Right cardiac atrium (tissue), 5 donors: ENCODE measurements around the gene HOXD3. TPM values are rescaled to one million over a fixed set of nuclear protein-coding genes. Genes with fewer than 3 reads are reported as not detected.

Experiments
- ATAC-seq, 2 donors: fragments of 200-7000 bp; cut with Tn5 transposase; one replicate each; pipeline versions ENCODE4 v1.8.0 to v1.9.1; 2020; ENCODE audit warnings: moderate library complexity in 2 of 2, mild to moderate bottlenecking in 1 of 2
- DNase-seq, 3 donors: peaks; one replicate each; pipeline ENCODE4 v3.0.0-alpha.2; 2020
- H3K27ac ChIP-seq: one replicate; pipeline ENCODE4 v1.5.1; 2013; ENCODE audit warnings: mild to moderate bottlenecking, low read length, control low read depth, moderate library complexity
- H3K27me3 ChIP-seq: one replicate; pipeline ENCODE4 v1.6.1; 2013; ENCODE audit not compliant: control insufficient read depth, insufficient read depth
- H3K4me1 ChIP-seq: one replicate; pipeline ENCODE4 v1.6.1; 2013; ENCODE audit warnings: low read length; ENCODE audit not compliant: control insufficient read depth, insufficient read depth
- H3K4me3 ChIP-seq: one replicate; pipeline ENCODE4 v1.5.1; 2013; ENCODE audit warnings: low read length, control low read depth
- H3K9me3 ChIP-seq: one replicate; pipeline ENCODE4 v1.6.1; 2013; ENCODE audit warnings: low read length; ENCODE audit not compliant: control insufficient read depth
- WGBS: extraction: QIAGEN DNeasy Blood & Tissue Kit; methylation state at CpG from one replicate; pipeline ENCODE4 v1.1.7; 2013; 5-methylcytosine and 5-hydroxymethylcytosine counted together
- intact Hi-C, 4 donors: fragments of 100-400 bp; cut with DNase I; formaldehyde crosslinking; loops; one replicate each; pipeline versions ENCODE4 v1.11.0 to v1.14.0; 2022 to 2023
- polyA plus RNA-seq: library from polyadenylated mRNA; stranded (reverse); fragments of 200-250 nt; gene quantifications from one replicate; pipeline ENCODE4 v1.2.3, GENCODE V29; 2013
- total RNA-seq, 4 donors: library from RNA; stranded (reverse); fragmentation: NEBNext Ultra II Directional; extraction: Animal tissue kit (Norgen Biotek cat#: 25700); gene quantifications; one replicate each; pipeline ENCODE4 v1.2.1, GENCODE V29; 2021
- donor health status: healthy with polysubstance abuse.
- donor health status: DM: no; HTN: yes; CAD: no.
- donor health status: DM: no; HTN: no; CAD: no.
- donor health status: DM: no; HTN: yes; CAD: no; lungs with severe emphysema.
- donor health status: DM: yes; HTN: yes; CAD: no.

The HOXD3 gene
- total and polyA plus RNA-seq, 5 donors = 0.16 TPM; not detected in 4

DNA sequence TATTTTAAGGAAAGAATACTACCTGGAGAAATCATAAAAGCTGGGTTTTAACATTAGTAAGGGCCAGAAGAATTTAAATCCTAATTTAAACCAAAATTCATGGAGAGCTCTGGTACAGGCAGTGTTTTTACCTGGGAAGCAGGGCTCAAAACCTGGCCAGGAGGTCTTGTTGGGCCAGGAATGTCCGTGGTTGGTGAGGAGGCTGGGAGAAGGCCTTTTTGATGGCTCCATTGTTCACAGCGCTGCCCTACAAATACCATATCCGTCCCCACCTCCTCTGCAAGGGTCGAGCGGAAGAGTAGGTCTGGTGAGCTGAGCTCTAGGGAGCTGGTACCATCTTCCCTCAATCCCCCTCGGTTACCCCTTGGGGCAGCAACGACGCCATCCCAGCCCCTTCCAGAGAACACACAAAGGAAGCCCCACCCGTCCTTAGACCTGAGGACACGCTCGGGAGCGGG lies 20.5 kb downstream of the HOXD3 start:
- no peak for ATAC-seq
- no peak overlapping the region for H3K27ac ChIP-seq
- intact Hi-C loops = no loop called here
- no peak overlapping the region for H3K4me3 ChIP-seq
- DNase-seq = no peak
- H3K9me3 ChIP-seq = no peaks in the 10 kb centered on the region
- H3K27me3 ChIP-seq = peaks cover 4% of the 10 kb centered on the region
- H3K4me1 ChIP-seq = no peaks in the 10 kb centered on the region
- WGBS = 14% methylated on average over 12 of the region's 12 CpGs

DNA sequence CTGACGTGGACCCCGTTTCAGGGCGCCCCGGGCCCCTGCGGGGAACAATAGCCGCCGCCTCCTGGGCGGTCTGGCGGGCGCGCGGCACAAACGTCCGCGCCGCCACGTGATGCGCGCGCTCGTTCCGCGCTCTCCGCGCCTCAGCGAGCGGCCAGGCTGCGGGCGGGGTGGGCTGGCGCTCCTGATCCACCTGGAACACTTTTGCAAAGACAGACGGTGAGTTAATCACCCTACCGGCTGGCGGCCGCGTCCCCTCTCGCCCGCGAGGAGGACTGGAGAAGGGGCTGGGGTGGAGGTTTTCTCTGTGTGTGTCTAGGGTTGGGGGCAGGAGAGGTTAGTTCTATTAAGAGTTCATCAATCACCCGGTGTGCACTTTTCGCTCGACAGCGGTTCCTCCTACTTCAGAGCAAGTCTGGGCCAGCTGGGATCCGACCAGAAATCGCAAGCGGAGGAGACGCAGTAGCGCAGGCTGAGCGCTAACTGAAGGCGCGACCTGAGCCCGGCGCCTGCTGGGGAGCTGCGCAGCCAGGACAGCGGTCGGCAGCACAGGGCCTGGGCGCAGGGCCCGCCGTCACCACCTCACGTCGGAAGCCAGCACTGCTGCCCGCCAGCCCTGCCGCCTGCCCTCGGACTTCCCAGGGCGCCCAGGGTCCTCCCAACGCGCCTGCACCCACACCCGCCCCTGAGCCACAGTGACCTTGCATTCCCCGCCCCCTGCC lies 21.1 kb downstream of the HOXD3 start:
- peaks cover 6% of the 10 kb centered on the region for H3K27me3 ChIP-seq
- no peak overlapping the region for H3K27ac ChIP-seq
- H3K9me3 ChIP-seq = no peaks in the 10 kb centered on the region
- 4% methylated on average over 68 of the region's 68 CpGs for WGBS
- no peak for DNase-seq
- peak overlapping the region; percentile 8 for H3K4me3 ChIP-seq
- peak in 1 of 2 donors; percentile 31 for ATAC-seq
- intact Hi-C loops = no loop called here
- no peaks in the 10 kb centered on the region for H3K4me1 ChIP-seq

DNA sequence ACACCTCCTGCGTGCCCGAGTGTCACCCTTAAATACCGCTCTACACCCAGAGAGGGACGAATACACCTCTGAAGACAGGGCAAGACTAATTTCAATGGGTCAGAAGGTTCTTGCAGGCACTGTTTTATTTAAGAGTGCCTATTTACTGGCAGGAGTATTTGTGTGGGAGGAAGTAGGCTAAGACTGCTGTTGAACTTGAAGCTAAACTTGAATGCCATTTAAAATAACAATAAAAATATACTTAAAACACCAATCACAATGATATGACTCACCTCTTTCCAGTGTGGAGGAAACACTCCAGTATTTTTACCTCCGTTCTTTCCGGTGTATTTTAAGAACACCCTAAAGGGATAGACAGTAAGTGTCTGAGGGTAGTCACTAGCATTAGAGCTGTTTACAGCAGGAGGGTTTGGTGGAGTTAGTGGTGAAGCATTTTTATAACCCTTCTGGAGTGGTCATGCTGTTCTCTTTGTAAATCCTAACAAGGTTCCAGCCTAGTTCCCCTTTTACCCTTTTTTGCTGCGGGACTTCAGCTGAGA lies 21.7 kb downstream of the HOXD3 start:
- no peaks in the 10 kb centered on the region for H3K4me1 ChIP-seq
- peaks cover 6% of the 10 kb centered on the region for H3K27me3 ChIP-seq
- no peak overlapping the region for H3K4me3 ChIP-seq
- DNase-seq = no peak
- 27% methylated on average over 7 of the region's 7 CpGs for WGBS
- H3K27ac ChIP-seq = no peak overlapping the region
- H3K9me3 ChIP-seq = no peaks in the 10 kb centered on the region
- intact Hi-C loops = no loop called here
- no peak for ATAC-seq

DNA sequence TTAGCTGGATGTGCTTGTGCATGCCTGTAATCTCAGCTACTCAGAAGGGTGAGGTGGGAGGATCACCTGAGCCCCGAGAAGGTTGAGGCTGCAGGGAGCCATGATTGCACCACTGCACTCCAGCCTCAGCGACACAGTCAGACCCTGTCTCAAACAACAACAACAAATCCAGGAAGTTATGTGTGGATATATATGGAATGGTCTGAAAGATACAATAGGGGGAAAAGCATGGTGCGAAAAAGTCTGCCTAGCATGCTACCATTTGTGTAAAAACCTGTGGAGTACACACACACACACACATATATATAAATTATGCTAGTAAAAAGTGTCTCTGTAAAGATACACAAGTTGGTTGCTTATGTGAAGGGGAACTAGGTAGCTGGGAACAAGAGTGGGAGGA lies 24.4 kb downstream of the HOXD3 start:
- Histone ChIP-seq H3K4me3 (no peak overlapping the region), H3K4me1 (no peaks in the 10 kb centered on the region), H3K27me3 (peaks cover 6% of the 10 kb centered on the region), H3K27ac (no peak overlapping the region), H3K9me3 (no peaks in the 10 kb centered on the region)
- intact Hi-C loops = no loop called here
- ATAC-seq = no peak
- 64% methylated on average over 3 of the region's 3 CpGs for WGBS
- DNase-seq = no peak

DNA sequence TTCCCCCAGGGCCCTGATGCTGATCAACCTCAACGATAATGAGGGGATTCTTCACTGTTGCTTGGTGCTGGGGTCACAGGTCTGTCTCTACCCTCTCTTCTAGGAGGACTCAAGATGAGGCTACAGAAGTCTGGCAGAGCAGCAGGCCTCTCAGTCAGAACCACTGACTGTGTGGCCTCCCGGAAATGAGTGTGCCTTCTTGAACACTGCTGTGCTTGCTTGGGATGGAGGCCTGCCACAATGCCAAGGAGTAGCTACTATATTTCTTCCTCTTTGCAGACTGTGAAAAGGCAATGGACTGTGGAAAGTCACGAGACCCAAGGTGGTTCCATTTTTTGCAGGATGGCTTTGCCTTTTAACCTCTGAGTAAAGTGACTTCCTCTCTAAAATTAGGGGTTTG lies 25.6 kb downstream of the HOXD3 start:
- H3K4me1 ChIP-seq = no peaks in the 10 kb centered on the region
- intact Hi-C loops = no loop called here
- ATAC-seq (no peak), DNase-seq (no peak)
- H3K4me3 ChIP-seq = no peak overlapping the region
- H3K27ac ChIP-seq = no peak overlapping the region
- peaks cover 6% of the 10 kb centered on the region for H3K27me3 ChIP-seq
- WGBS = 82% methylated on average over 3 of the region's 3 CpGs
- H3K9me3 ChIP-seq = no peaks in the 10 kb centered on the region

DNA sequence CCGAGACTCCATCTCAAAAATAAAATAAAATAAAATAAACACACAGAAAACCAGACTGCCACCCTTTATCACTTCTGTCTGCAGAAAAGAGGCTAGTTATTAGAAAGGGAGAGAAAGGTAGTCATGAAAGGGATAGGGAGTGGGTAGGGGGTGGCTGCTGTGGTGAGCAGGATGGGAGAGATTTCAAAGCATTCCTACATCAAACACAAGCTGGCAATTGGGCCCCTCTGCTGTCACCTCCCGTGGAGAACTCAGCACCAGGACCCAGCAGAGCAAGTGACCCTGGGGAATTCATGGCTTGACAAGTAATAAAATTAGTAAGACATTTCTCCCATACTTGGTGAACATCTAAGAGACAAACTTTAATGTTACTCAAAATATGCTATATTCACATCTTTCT lies 27.6 kb downstream of the HOXD3 start:
- ATAC-seq (no peak), DNase-seq (no peak)
- H3K27ac ChIP-seq = no peak overlapping the region
- H3K9me3 ChIP-seq = no peaks in the 10 kb centered on the region
- H3K4me1 ChIP-seq = no peaks in the 10 kb centered on the region
- H3K4me3 ChIP-seq = no peak overlapping the region
- intact Hi-C loops = no loop called here
- peaks cover 6% of the 10 kb centered on the region for H3K27me3 ChIP-seq
- WGBS = 59% methylated on average over 2 of the region's 2 CpGs

DNA sequence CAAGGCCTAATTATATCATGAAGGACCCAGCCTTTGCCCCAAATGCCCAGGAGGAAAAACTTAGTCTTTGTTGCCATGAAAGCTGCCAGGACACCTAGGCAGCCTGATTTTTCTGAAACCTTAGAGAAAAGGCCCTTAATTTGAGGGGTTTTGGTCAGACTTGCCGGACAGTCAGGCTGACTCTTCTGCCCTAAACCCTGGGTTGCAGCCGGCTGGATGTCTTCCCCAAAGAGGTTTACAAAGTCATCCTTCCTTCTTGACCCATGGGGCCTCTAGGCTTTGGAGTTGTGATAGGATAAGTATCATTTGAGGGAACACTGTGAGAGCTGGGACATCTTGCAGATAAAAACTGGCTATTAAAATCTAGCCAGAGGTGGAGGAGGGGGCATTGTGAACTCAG lies 28.9 kb downstream of the HOXD3 start:
- WGBS = 88% methylated on average over 2 of the region's 2 CpGs
- Histone ChIP-seq H3K9me3 (no peaks in the 10 kb centered on the region), H3K27ac (no peak overlapping the region), H3K4me3 (no peak overlapping the region), H3K27me3 (peaks cover 2% of the 10 kb centered on the region), H3K4me1 (no peaks in the 10 kb centered on the region)
- DNase-seq (no peak), ATAC-seq (no peak)
- intact Hi-C loops = no loop called here

DNA sequence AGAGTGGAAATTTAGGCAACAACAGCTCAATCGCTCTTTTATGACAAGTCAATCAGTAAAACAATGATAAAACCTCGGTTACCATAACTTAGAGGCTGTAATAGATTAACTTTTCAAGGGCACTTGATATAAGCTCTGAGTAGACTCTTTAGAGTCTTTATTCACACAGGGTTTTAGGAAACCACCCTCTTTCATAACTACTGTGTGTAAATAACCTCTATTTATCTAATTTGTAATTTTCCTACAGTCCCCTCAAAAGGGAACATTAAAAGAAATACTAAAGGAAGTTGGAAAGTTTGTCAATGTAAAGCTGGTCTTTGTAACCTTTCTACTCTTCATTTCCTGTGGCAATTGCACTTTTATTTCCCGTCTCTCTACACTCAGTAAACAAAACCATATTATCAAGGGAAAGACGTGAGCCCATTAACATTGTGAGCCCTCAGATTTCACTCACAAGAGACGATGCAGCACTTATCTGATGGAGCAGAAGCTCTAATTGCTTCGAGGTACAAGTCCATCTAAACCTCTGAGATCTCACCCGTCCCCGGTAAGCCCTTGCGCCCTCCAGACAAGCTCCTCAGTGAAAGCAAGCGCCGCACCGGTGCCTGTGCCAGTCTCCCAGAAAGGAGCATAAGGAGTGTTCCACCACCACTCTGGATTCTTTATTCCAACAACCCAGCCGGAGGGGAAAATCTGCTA lies 30.2 kb downstream of the HOXD3 start:
- Histone ChIP-seq H3K4me1 (no peaks in the 10 kb centered on the region), H3K4me3 (peak overlapping the region; percentile 62), H3K27ac (no peak overlapping the region), H3K9me3 (no peaks in the 10 kb centered on the region), H3K27me3 (peaks cover 9% of the 10 kb centered on the region)
- no peak for DNase-seq
- WGBS = 8% methylated on average over 13 of the region's 13 CpGs
- intact Hi-C loops = no loop called here
- ATAC-seq = no peak

DNA sequence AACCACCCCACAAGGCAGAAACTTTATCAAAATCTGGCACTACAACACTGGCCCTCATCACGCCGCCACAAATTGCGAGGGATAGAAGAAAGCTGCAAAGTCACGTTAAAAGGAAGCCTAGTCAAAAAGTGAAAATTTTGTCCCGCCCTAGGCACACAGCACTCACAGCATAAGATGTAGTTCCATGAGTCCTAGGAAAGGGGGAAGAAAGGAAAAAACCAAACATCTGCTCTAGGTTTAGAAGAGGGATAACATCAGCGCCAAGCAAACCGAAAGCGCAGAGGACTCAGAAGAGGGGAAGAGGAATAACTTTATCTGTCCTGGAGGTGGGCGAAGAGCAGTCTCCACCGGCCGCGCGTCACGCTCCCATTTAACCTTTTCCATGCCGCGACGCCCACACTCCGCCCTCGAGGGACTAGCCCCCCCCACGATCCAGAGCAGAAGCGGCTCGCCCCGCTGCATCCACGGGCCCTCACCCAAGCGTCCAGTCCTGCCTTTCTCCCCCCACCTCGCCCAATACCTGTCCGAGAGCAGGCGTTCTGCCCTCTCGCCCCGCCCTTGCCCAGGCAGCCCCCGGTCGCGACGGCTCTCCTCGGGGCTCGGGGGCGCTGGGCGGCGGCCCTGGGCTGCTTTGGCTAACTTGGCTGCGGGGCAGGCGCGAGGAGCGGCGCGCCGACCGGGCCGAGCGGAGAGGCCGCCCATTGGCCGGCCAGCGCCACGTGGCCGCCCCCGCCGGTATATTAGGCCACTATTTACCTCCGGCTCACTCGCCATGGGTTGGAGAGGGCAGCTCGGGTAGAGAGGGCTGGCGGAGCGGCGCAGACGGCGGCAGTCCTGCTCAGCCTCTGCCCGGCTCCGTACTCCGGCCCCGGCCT lies 31.0 kb downstream of the HOXD3 start, which contains the start of gene HOXD1:
Gene HOXD1, plus strand, starts transcription at position 770 of the 875 bp plus-strand sequence. CDS start 134 bp downstream, outside the sequence.
- ATAC-seq = peak; percentile 64 to 67
- no peak within 1 kb of the TSS for H3K27ac ChIP-seq
- under 1% methylated on average over 68 of the region's 68 CpGs for WGBS
- no peaks in the 10 kb centered on the region for H3K4me1 ChIP-seq
- H3K4me3 ChIP-seq = peak within 1 kb of the TSS; percentile 62
- intact Hi-C loops = no loop called here
- DNase-seq = peak in 1 of 3 donors; percentile 60
- H3K9me3 ChIP-seq = no peaks in the 10 kb centered on the region
- H3K27me3 ChIP-seq = peaks cover 10% of the 10 kb centered on the region

DNA sequence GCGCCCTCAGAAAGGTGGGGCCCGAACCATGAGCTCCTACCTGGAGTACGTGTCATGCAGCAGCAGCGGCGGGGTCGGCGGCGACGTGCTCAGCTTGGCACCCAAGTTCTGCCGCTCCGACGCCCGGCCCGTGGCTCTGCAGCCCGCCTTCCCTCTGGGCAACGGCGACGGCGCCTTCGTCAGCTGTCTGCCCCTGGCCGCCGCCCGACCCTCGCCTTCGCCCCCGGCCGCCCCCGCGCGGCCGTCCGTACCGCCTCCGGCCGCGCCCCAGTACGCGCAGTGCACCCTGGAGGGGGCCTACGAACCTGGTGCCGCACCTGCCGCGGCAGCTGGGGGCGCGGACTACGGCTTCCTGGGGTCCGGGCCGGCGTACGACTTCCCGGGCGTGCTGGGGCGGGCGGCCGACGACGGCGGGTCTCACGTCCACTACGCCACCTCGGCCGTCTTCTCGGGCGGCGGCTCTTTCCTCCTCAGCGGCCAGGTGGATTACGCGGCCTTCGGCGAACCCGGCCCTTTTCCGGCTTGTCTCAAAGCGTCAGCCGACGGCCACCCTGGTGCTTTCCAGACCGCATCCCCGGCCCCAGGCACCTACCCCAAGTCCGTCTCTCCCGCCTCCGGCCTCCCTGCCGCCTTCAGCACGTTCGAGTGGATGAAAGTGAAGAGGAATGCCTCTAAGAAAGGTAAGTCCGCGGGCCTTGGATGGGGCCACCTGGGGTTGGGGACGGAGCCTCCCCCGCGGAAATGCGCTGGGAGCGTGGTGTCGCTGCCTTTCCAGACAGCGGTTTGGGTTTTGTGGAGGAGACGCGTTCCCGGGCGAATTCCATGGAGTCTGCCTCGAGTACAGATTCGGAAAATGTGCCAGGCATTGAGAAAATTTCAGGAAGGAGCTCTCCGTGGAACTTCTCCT lies 31.9 kb downstream of the HOXD3 start:
- peak in 2 of 3 donors; percentile 43 to 49 for DNase-seq
- Histone ChIP-seq H3K9me3 (no peaks in the 10 kb centered on the region), H3K27me3 (peaks cover 15% of the 10 kb centered on the region), H3K4me1 (no peaks in the 10 kb centered on the region), H3K27ac (no peak overlapping the region), H3K4me3 (peak overlapping the region; percentile 62)
- intact Hi-C loops = no loop called here
- peak in 1 of 2 donors; percentile 20 for ATAC-seq
- WGBS = 3% methylated on average over 98 of the region's 98 CpGs
